ENCODE results near the gene KIF26A. TPM values are rescaled to one million over a fixed set of nuclear protein-coding genes. Genes with fewer than 3 reads are reported as not detected.
"Not testable (repeated sequence)": the region's sequence is repeated elsewhere in the genome, so short reads cannot be mapped to it uniquely, and the experiment has no call there.

KIF26A gene
- polyA plus RNA-seq, 1 donor: 11.7 TPM

- no peak for DNase-seq
These were observed 7.6 kb downstream of the KIF26A start for GRCh38 chr14:104145826-104146601.

GRCh38 chr14:104146651-104147345 lies 8.4 kb downstream of the KIF26A start:
- DNase-seq: no peak

- no peak for DNase-seq
These were observed 9.1 kb downstream of the KIF26A start for GRCh38 chr14:104147346-104148125.

GRCh38 chr14:104148433-104149277 lies 10.3 kb downstream of the KIF26A start:
- DNase-seq: no peak

- DNase-seq: no peak
These were observed 10.8 kb downstream of the KIF26A start for GRCh38 chr14:104149278-104149595.

GRCh38 chr14:104149617-104150135 lies 11.3 kb downstream of the KIF26A start:
- peak; percentile 57 for DNase-seq

GRCh38 chr14:104150136-104151025 lies 12.0 kb downstream of the KIF26A start:
- DNase-seq: peak; percentile 69

- DNase-seq: no peak
These were observed 12.6 kb downstream of the KIF26A start for GRCh38 chr14:104151026-104151381.

GRCh38 chr14:104151566-104152245 lies 13.3 kb downstream of the KIF26A start:
- DNase-seq: no peak

GRCh38 chr14:104152246-104152575 lies 13.8 kb downstream of the KIF26A start:
- DNase-seq: no peak

- DNase-seq: no peak
These were observed 14.5 kb downstream of the KIF26A start for GRCh38 chr14:104152686-104153393.

GRCh38 chr14:104153394-104153755 lies 15.0 kb downstream of the KIF26A start:
- not testable (repeated sequence) for DNase-seq

GRCh38 chr14:104154246-104154645 lies 15.9 kb downstream of the KIF26A start:
- DNase-seq: no peak

GRCh38 chr14:104155513-104155912 lies 17.1 kb downstream of the KIF26A start:
- no peak for DNase-seq

- no peak for DNase-seq
These were observed 17.8 kb downstream of the KIF26A start for GRCh38 chr14:104156142-104156541.

- DNase-seq: no peak
These were observed 18.9 kb downstream of the KIF26A start for GRCh38 chr14:104157016-104157928.

GRCh38 chr14:104158827-104159798 lies 20.7 kb downstream of the KIF26A start:
- no peak for DNase-seq

GRCh38 chr14:104159990-104160389 lies 21.6 kb downstream of the KIF26A start:
- no peak for DNase-seq

All from hindlimb muscle (tissue), 1 donor.